ENCODE results near the gene SLC25A21.
"Not testable (repeated sequence)": the region's sequence is repeated elsewhere in the genome, so short reads cannot be mapped to it uniquely, and the experiment has no call there.

The SLC25A21 gene

DNA sequence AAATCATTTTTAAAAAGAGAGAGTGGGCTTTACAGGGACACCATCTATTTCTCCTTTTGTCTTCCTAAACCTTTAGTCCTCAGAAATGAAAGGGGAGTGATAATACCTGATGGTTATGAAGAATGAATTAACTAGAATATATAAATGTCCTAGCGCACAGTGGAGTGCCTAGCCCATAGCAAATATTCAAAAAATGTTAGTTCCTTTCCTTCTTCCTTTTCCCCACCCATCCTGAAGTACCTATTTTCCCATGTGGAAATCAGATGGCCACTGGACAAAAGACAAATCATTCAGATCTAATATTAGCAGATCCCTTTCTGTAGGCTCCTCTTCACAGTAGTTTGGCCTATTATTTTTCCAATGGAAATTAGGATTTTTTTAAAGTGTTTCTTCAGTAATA lies 90.0 kb downstream of the SLC25A21 start:
- CTCF ChIA-PET = no interaction called here
- POLR2A ChIA-PET = no interaction called here
- no peaks in the 10 kb centered on the region for H3K36me3 ChIP-seq (ENCODE audit: control insufficient read depth in 4 of 4, insufficient read depth in 4 of 4, low read length in 3 of 4)
- no peaks in the 10 kb centered on the region for H3K4me1 ChIP-seq (ENCODE audit: control extremely low read depth in 1 of 4, control insufficient read depth in 4 of 4, insufficient read depth in 4 of 4, low read length in 3 of 4)
- no peak overlapping the region for H3K4me3 ChIP-seq (ENCODE audit: control insufficient read depth in 1 of 7, extremely low read depth in 1 of 7, insufficient read depth in 4 of 7, low read depth in 2 of 7, low read length in 6 of 7)
- DNase-seq = no peak
- no peaks in the 10 kb centered on the region for H3K27me3 ChIP-seq (replicated peaks in 2 of 5; ENCODE audit: control insufficient read depth in 4 of 5, insufficient read depth in 5 of 5, low read length in 4 of 5)
- no CpG with 5 or more reads among the region's 1 CpG for WGBS (ENCODE audit: insufficient coverage)
- H3K27ac ChIP-seq (ENCODE audit: insufficient read depth in 1 of 2, low read depth in 1 of 2, low read length in 2 of 2, poor library complexity in 1 of 2, severe bottlenecking in 2 of 2) = no peak overlapping the region
- H3K9me3 ChIP-seq (ENCODE audit: control extremely low read depth in 1 of 5, control insufficient read depth in 4 of 5, insufficient read depth in 2 of 5, low read depth in 1 of 5, low read length in 4 of 5) = no peaks in the 10 kb centered on the region

DNA sequence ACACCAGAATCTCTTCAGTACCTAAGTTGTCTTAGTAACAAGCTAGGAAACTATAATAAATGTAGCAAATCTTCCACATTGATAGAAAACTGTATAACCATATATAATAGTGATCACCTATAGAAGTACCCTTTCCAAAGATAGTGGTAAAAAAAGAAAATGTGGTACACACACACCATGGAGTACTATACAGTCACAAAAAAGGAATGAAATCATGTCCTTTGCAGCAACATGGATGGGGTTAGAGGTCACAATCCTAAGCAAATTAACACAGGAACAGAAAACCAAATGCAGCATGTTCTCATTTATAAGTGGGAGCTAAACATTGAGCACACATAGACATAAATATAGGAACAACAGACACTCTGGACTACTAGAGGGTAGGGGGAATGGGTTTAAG lies 90.5 kb downstream of the SLC25A21 start:
- Histone ChIP-seq H3K9me3 (ENCODE audit: control extremely low read depth in 1 of 5, control insufficient read depth in 4 of 5, insufficient read depth in 2 of 5, low read depth in 1 of 5, low read length in 4 of 5) (no peaks in the 10 kb centered on the region), H3K4me1 (ENCODE audit: control extremely low read depth in 1 of 4, control insufficient read depth in 4 of 4, insufficient read depth in 4 of 4, low read length in 3 of 4) (no peaks in the 10 kb centered on the region), H3K36me3 (ENCODE audit: control insufficient read depth in 4 of 4, insufficient read depth in 4 of 4, low read length in 3 of 4) (no peaks in the 10 kb centered on the region), H3K27ac (ENCODE audit: insufficient read depth in 1 of 2, low read depth in 1 of 2, low read length in 2 of 2, poor library complexity in 1 of 2, severe bottlenecking in 2 of 2) (no peak overlapping the region), H3K4me3 (ENCODE audit: control insufficient read depth in 1 of 7, extremely low read depth in 1 of 7, insufficient read depth in 4 of 7, low read depth in 2 of 7, low read length in 6 of 7) (no peak overlapping the region), H3K27me3 (replicated peaks in 2 of 5; ENCODE audit: control insufficient read depth in 4 of 5, insufficient read depth in 5 of 5, low read length in 4 of 5) (no peaks in the 10 kb centered on the region)
- DNase-seq = no peak
- ChIA-PET CTCF (no interaction called here), POLR2A (no interaction called here)

- Histone ChIP-seq H3K27ac (ENCODE audit: insufficient read depth in 1 of 2, low read depth in 1 of 2, low read length in 2 of 2, poor library complexity in 1 of 2, severe bottlenecking in 2 of 2) (no peak overlapping the region), H3K4me1 (ENCODE audit: control extremely low read depth in 1 of 4, control insufficient read depth in 4 of 4, insufficient read depth in 4 of 4, low read length in 3 of 4) (no peaks in the 10 kb centered on the region)
- CTCF ChIA-PET = no interaction called here
Measured at GRCh38 chr14:37081218-37081617, 91.2 kb downstream of the SLC25A21 start.

DNA sequence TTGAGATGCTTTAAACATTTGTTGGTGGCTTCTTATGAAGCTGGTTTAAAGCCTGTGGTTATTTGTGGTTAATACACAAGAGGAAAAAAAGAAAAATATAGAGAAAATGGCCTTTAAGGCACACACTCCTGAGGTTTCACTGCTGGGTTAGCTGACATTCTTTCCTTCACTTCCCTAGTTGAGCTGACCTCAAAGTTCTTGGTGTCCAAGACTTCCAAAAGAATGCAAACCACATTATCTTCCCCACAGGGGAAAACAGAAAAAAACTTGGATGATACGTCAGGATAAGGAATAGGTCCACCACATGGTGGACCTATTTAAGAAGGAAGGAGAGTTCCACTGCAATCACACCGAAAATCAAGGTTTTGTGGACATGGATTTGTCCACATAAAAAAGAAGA lies 94.3 kb downstream of the SLC25A21 start:
- Histone ChIP-seq H3K36me3 (ENCODE audit: control insufficient read depth in 4 of 4, insufficient read depth in 4 of 4, low read length in 3 of 4) (no peaks in the 10 kb centered on the region), H3K4me3 (ENCODE audit: control insufficient read depth in 1 of 7, extremely low read depth in 1 of 7, insufficient read depth in 4 of 7, low read depth in 2 of 7, low read length in 6 of 7) (no peak overlapping the region), H3K4me1 (ENCODE audit: control extremely low read depth in 1 of 4, control insufficient read depth in 4 of 4, insufficient read depth in 4 of 4, low read length in 3 of 4) (no peaks in the 10 kb centered on the region), H3K27ac (ENCODE audit: insufficient read depth in 1 of 2, low read depth in 1 of 2, low read length in 2 of 2, poor library complexity in 1 of 2, severe bottlenecking in 2 of 2) (no peak overlapping the region), H3K27me3 (replicated peaks in 2 of 5; ENCODE audit: control insufficient read depth in 4 of 5, insufficient read depth in 5 of 5, low read length in 4 of 5) (no peaks in the 10 kb centered on the region), H3K9me3 (ENCODE audit: control extremely low read depth in 1 of 5, control insufficient read depth in 4 of 5, insufficient read depth in 2 of 5, low read depth in 1 of 5, low read length in 4 of 5) (no peaks in the 10 kb centered on the region)
- POLR2A ChIA-PET = no interaction called here
- no peak for DNase-seq
- WGBS (ENCODE audit: insufficient coverage) = 100% methylated on average over 2 of the region's 2 CpGs
- CTCF ChIA-PET = no interaction called here

More at GRCh38 chr14:37081218-37081617, 91.2 kb downstream of the SLC25A21 start:
- no CpG with 5 or more reads among the region's 2 CpGs for WGBS (ENCODE audit: insufficient coverage)
- Histone ChIP-seq H3K36me3 (ENCODE audit: control insufficient read depth in 4 of 4, insufficient read depth in 4 of 4, low read length in 3 of 4) (no peaks in the 10 kb centered on the region), H3K4me3 (ENCODE audit: control insufficient read depth in 1 of 7, extremely low read depth in 1 of 7, insufficient read depth in 4 of 7, low read depth in 2 of 7, low read length in 6 of 7) (no peak overlapping the region), H3K9me3 (ENCODE audit: control extremely low read depth in 1 of 5, control insufficient read depth in 4 of 5, insufficient read depth in 2 of 5, low read depth in 1 of 5, low read length in 4 of 5) (no peaks in the 10 kb centered on the region), H3K27me3 (replicated peaks in 2 of 5; ENCODE audit: control insufficient read depth in 4 of 5, insufficient read depth in 5 of 5, low read length in 4 of 5) (no peaks in the 10 kb centered on the region)
- DNase-seq = no peak
- POLR2A ChIA-PET = no interaction called here

DNA sequence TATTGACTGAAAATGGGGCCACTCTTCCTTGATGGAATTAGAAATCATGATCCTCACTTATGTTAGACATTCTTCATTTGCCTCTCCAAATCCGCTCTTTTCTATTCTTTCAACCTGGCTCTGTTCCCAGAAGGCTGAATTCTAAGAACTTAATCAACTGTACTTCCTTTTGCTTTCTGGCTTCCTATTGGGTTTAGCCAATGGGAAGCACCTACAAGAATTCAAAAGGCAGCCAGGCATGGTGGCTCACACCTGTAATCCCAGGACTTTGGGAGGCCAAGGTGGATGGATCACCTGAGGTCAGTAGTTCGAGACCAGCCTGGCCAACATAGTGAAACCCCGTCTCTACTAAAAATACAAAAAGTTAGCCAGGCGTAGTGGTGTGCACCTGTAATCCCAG lies 98.1 kb downstream of the SLC25A21 start:
- POLR2A ChIA-PET = interaction anchor here (0.6 kb wide), 1 partner anchor 135 kb away, joined by 4 read pairs; no protein-coding TSS in a partner anchor
- not testable (repeated sequence) for DNase-seq; H3K4me3 ChIP-seq (ENCODE audit: control insufficient read depth in 1 of 7, extremely low read depth in 1 of 7, insufficient read depth in 4 of 7, low read depth in 2 of 7, low read length in 6 of 7); H3K27me3 ChIP-seq (replicated peaks in 2 of 5; ENCODE audit: control insufficient read depth in 4 of 5, insufficient read depth in 5 of 5, low read length in 4 of 5); H3K27ac ChIP-seq (ENCODE audit: insufficient read depth in 1 of 2, low read depth in 1 of 2, low read length in 2 of 2, poor library complexity in 1 of 2, severe bottlenecking in 2 of 2); H3K4me1 ChIP-seq (ENCODE audit: control extremely low read depth in 1 of 4, control insufficient read depth in 4 of 4, insufficient read depth in 4 of 4, low read length in 3 of 4); H3K9me3 ChIP-seq (ENCODE audit: control extremely low read depth in 1 of 5, control insufficient read depth in 4 of 5, insufficient read depth in 2 of 5, low read depth in 1 of 5, low read length in 4 of 5); H3K36me3 ChIP-seq (ENCODE audit: control insufficient read depth in 4 of 4, insufficient read depth in 4 of 4, low read length in 3 of 4)
- WGBS (ENCODE audit: insufficient coverage) = 87% methylated on average over 3 of the region's 4 CpGs
- CTCF ChIA-PET = interaction anchor here (1.0 to 1.1 kb wide), 2 partner anchors 25 to 66 kb away, joined by 3 to 4 read pairs; no protein-coding TSS in a partner anchor

- H3K9me3 ChIP-seq (ENCODE audit: control extremely low read depth in 1 of 5, control insufficient read depth in 4 of 5, insufficient read depth in 2 of 5, low read depth in 1 of 5, low read length in 4 of 5) = no peaks in the 10 kb centered on the region
- ChIA-PET POLR2A (no interaction called here), CTCF (no interaction called here)
- H3K4me3 ChIP-seq (ENCODE audit: control insufficient read depth in 1 of 7, extremely low read depth in 1 of 7, insufficient read depth in 4 of 7, low read depth in 2 of 7, low read length in 6 of 7) = no peak overlapping the region
- H3K27me3 ChIP-seq (replicated peaks in 2 of 5; ENCODE audit: control insufficient read depth in 4 of 5, insufficient read depth in 5 of 5, low read length in 4 of 5) = no peaks in the 10 kb centered on the region
- no peak overlapping the region for H3K27ac ChIP-seq (ENCODE audit: insufficient read depth in 1 of 2, low read depth in 1 of 2, low read length in 2 of 2, poor library complexity in 1 of 2, severe bottlenecking in 2 of 2)
- 85% methylated on average over 4 of the region's 4 CpGs for WGBS (ENCODE audit: insufficient coverage)
- no peak for DNase-seq
- H3K4me1 ChIP-seq (ENCODE audit: control extremely low read depth in 1 of 4, control insufficient read depth in 4 of 4, insufficient read depth in 4 of 4, low read length in 3 of 4) = no peaks in the 10 kb centered on the region
- H3K36me3 ChIP-seq (ENCODE audit: control insufficient read depth in 4 of 4, insufficient read depth in 4 of 4, low read length in 3 of 4) = no peaks in the 10 kb centered on the region
Measured at GRCh38 chr14:37063467-37064240, 108.8 kb downstream of the SLC25A21 start.

DNA sequence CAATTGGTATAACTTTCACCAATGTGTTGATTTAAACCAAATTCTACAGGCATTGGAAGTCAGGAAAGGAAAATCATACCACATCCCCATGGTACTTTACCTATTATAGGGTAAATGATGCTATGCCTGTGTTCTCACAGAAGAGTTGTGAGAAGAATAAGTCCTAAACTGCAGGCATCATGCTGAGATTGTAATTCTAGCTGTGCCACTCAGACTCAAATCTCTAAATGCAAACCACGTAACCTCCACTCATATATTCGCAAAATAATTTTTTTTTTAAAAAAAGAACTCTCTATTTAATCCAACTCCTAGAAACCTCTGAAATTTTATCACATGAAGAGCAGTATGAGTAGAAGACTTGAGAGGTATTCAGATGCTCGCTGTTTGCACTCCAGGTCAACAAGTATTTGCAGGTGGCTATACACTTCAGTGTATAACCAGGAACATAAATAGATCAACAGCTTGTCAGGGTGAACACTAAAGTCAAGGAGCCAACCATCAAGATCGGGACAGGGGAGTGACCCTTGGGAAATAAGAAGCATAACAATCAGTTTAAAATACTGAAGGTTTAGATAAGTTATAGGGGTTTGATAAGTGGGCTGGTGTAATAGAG lies 110.1 kb downstream of the SLC25A21 start:
- no peaks in the 10 kb centered on the region for H3K9me3 ChIP-seq (ENCODE audit: control extremely low read depth in 1 of 5, control insufficient read depth in 4 of 5, insufficient read depth in 2 of 5, low read depth in 1 of 5, low read length in 4 of 5)
- ChIA-PET POLR2A (no interaction called here), CTCF (no interaction called here)
- no peaks in the 10 kb centered on the region for H3K27me3 ChIP-seq (replicated peaks in 2 of 5; ENCODE audit: control insufficient read depth in 4 of 5, insufficient read depth in 5 of 5, low read length in 4 of 5)
- no peak for DNase-seq
- H3K27ac ChIP-seq (ENCODE audit: insufficient read depth in 1 of 2, low read depth in 1 of 2, low read length in 2 of 2, poor library complexity in 1 of 2, severe bottlenecking in 2 of 2) = no peak overlapping the region
- 86% methylated on average over 2 of the region's 4 CpGs for WGBS (ENCODE audit: insufficient coverage)
- no peaks in the 10 kb centered on the region for H3K36me3 ChIP-seq (ENCODE audit: control insufficient read depth in 4 of 4, insufficient read depth in 4 of 4, low read length in 3 of 4)
- no peak overlapping the region for H3K4me3 ChIP-seq (ENCODE audit: control insufficient read depth in 1 of 7, extremely low read depth in 1 of 7, insufficient read depth in 4 of 7, low read depth in 2 of 7, low read length in 6 of 7)
- H3K4me1 ChIP-seq (ENCODE audit: control extremely low read depth in 1 of 4, control insufficient read depth in 4 of 4, insufficient read depth in 4 of 4, low read length in 3 of 4) = no peaks in the 10 kb centered on the region

All from common myeloid progenitor, CD34-positive (primary cell).